ENCODE data around the gene OTOGL. TPM values are rescaled to one million over a fixed set of nuclear protein-coding genes. Genes with fewer than 3 reads are reported as not detected.
"Not testable (repeated sequence)": the region's sequence is repeated elsewhere in the genome, so short reads cannot be mapped to it uniquely, and the experiment has no call there.

The OTOGL gene
- total and polyA plus RNA-seq, 8 donors: 0.19 to 2.9 (median 0.33) TPM

GRCh38 chr12:80212938-80213645, 113.8 kb downstream of the OTOGL start:
- Histone ChIP-seq H3K4me1 (peaks cover 0 to 6% (median 0%) of the 10 kb centered on the region in 3 donors), H3K27me3 (no peaks in the 10 kb centered on the region), H3K27ac (no peak overlapping the region), H3K36me3 (no peaks in the 10 kb centered on the region), H3K9me3 (no peaks in the 10 kb centered on the region), H3K4me3 (no peak overlapping the region)
- intact Hi-C loops (cut with DNase I): no loop called here
- ATAC-seq (no peak), FAIRE-seq (no peak), DNase-seq (no peak)
- 75 to 77% methylated on average over 4 of the region's 4 CpGs for WGBS, 2 donors
- TF ChIP-seq CTCF (IDR thresholded peaks at IDR 0.05): no peak

GRCh38 chr12:80213871-80214270, 114.5 kb downstream of the OTOGL start:
- no peak for FAIRE-seq
- 63 to 78% methylated on average over 3 of the region's 3 CpGs for WGBS, 2 donors

GRCh38 chr12:80217011-80217535, 117.7 kb downstream of the OTOGL start:
- DNase-seq: no peak
- H3K27ac ChIP-seq: no peak overlapping the region
- no peaks in the 10 kb centered on the region for H3K9me3 ChIP-seq
- ATAC-seq: peak in 2 of 4 donors; percentile 74 to 83
- no peaks in the 10 kb centered on the region for H3K27me3 ChIP-seq
- no peak for TF ChIP-seq CTCF (IDR thresholded peaks at IDR 0.05)
- H3K4me3 ChIP-seq: no peak overlapping the region
- 60 to 74% methylated on average over 5 of the region's 5 CpGs for WGBS, 2 donors
- no peaks in the 10 kb centered on the region for H3K4me1 ChIP-seq
- intact Hi-C loops (cut with DNase I): no loop called here
- FAIRE-seq: no peak
- H3K36me3 ChIP-seq: no peaks in the 10 kb centered on the region

More at GRCh38 chr12:80213871-80214270, 114.5 kb downstream of the OTOGL start:
- Histone ChIP-seq H3K4me1 (no peaks in the 10 kb centered on the region), H3K9me3 (no peaks in the 10 kb centered on the region), H3K36me3 (no peaks in the 10 kb centered on the region), H3K27me3 (no peaks in the 10 kb centered on the region), H3K4me3 (no peak overlapping the region), H3K27ac (no peak overlapping the region)
- DNase-seq (no peak), ATAC-seq (no peak)
- intact Hi-C loops (cut with DNase I): no loop called here
- TF ChIP-seq CTCF (IDR thresholded peaks at IDR 0.05): no peak

GRCh38 chr12:80218925-80219324, 119.6 kb downstream of the OTOGL start:
- WGBS, 2 donors: 42 to 52% methylated on average over 5 of the region's 5 CpGs
- peak in 2 of 4 donors; percentile 45 to 61 for ATAC-seq
- H3K9me3 ChIP-seq; H3K4me3 ChIP-seq; DNase-seq; intact Hi-C loops (cut with DNase I); FAIRE-seq; H3K27ac ChIP-seq; H3K4me1 ChIP-seq; H3K27me3 ChIP-seq; H3K36me3 ChIP-seq: not testable (repeated sequence)

- WGBS, 2 donors: 79 to 82% methylated on average over 2 of the region's 2 CpGs
- intact Hi-C loops (cut with DNase I): no loop called here
- FAIRE-seq (no peak), ATAC-seq (no peak), DNase-seq (no peak)
- Histone ChIP-seq H3K9me3 (no peaks in the 10 kb centered on the region), H3K27ac (no peak overlapping the region), H3K27me3 (no peaks in the 10 kb centered on the region), H3K36me3 (no peaks in the 10 kb centered on the region), H3K4me3 (no peak overlapping the region), H3K4me1 (no peaks in the 10 kb centered on the region)
- no peak for TF ChIP-seq CTCF (IDR thresholded peaks at IDR 0.05)
Measured at GRCh38 chr12:80219345-80219744, 120.0 kb downstream of the OTOGL start.
